Cardiac muscle cell (in vitro differentiated cells and primary cell): ENCODE measurements around the gene DDA1. TPM values are rescaled to one million over a fixed set of nuclear protein-coding genes. Genes with fewer than 3 reads are reported as not detected.
A peak's percentile ranks its signal among the peaks of the same experiment; 100 is the strongest.

Experiments
- DNase-seq, 2 donors: peaks; one replicate each; pipeline versions ENCODE4 v3.0.0 to v3.0.0-alpha.2; 2010 to 2017; ENCODE audit warnings: low read depth in 1 of 2, low spot score in 1 of 2
- H3K27ac ChIP-seq: fragments of 200-600 bp; sonication (generic); 2 replicates; pipeline ENCODE4 v1.5.1; 2016
- H3K27me3 ChIP-seq: fragments of 200-600 bp; sonication (generic); 2 replicates; pipeline ENCODE4 v1.6.0; 2016; ENCODE audit warnings: control low read depth
- H3K36me3 ChIP-seq: fragments of 200-600 bp; sonication (generic); 2 replicates; pipeline ENCODE4 v1.5.1; 2016; ENCODE audit warnings: control low read depth
- H3K4me1 ChIP-seq: fragments of 200-600 bp; sonication (generic); 2 replicates; pipeline ENCODE4 v1.8.1; 2017; ENCODE audit warnings: low read depth, mild to moderate bottlenecking, mixed run types
- H3K4me3 ChIP-seq: fragments of 200-600 bp; sonication (generic); 2 replicates; pipeline ENCODE4 v1.5.1; 2016; ENCODE audit warnings: mild to moderate bottlenecking
- H3K9me3 ChIP-seq: fragments of 200-600 bp; sonication (generic); 2 replicates; pipeline ENCODE4 v1.5.1; 2017; ENCODE audit warnings: low read depth, mild to moderate bottlenecking, control low read depth
- CTCF ChIP-seq: IDR thresholded peaks from 2 replicates; pipeline ENCODE4 v1.5.1; 2012; ENCODE audit warnings: low read depth, mild to moderate bottlenecking, low read length
- polyA plus RNA-seq: library from polyadenylated mRNA; unstranded; fragments of >200 nt; fragmentation: Nextera tagmentation; extraction: Ambion mirVana; gene quantifications from 2 replicates; pipeline ENCODE4 v1.2.1, GENCODE V29; 2016
- total RNA-seq: library from RNA; depleted of rRNA; stranded (reverse); fragments of >200 nt; gene quantifications from 2 replicates; pipeline ENCODE4 v1.2.3, GENCODE V29; 2016

Gene DDA1
- total and polyA plus RNA-seq, 2 experiments from 2014 or later = 45.4 to 53.3 TPM

- Histone ChIP-seq H3K36me3 (no peaks in the 10 kb centered on the region), H3K27ac (peak within 1 kb of the TSS; percentile 81), H3K4me1 (peaks cover 11% of the 10 kb centered on the region), H3K27me3 (no peaks in the 10 kb centered on the region), H3K9me3 (no peaks in the 10 kb centered on the region), H3K4me3 (peak within 1 kb of the TSS; percentile 47)
- peak; percentile 98 to 99 for DNase-seq
- TF ChIP-seq CTCF = peak; percentile 72
Observed at GRCh38 chr19:17305517-17306284, 3.7 kb upstream of the DDA1 start, which contains the start of gene MRPL34. MRPL34 (plus strand) TSS chr19:17305872; CDS start chr19:17305893, 21 bp downstream.

DNA sequence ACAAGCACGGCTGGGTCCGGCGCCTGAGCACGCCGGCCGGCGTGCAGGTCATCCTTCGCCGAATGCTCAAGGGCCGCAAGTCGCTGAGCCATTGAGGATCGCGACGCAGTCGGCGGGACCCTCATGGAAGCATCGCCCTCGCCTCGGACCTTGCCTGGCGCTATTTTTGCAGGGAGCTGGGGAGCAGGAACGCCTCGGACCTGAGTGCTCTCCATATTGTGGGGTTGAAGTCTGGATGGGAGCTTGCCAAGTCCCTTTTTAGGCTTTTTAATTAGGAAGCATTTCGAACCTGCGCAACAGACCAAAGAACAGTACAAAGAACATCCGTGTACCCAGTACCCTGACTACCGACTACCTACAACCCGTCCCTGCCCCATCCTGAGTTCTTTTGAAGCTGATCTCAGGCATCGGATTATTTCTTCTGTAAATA lies 3.1 kb upstream of the DDA1 start:
- DNase-seq = peak in 1 of 2 donors; percentile 52
- no peaks in the 10 kb centered on the region for H3K9me3 ChIP-seq
- no peaks in the 10 kb centered on the region for H3K36me3 ChIP-seq
- H3K4me3 ChIP-seq = peak overlapping the region; percentile 47
- no peak for TF ChIP-seq CTCF
- no peaks in the 10 kb centered on the region for H3K27me3 ChIP-seq
- peak overlapping the region; percentile 81 for H3K27ac ChIP-seq
- H3K4me1 ChIP-seq = peaks cover 11% of the 10 kb centered on the region

DNA sequence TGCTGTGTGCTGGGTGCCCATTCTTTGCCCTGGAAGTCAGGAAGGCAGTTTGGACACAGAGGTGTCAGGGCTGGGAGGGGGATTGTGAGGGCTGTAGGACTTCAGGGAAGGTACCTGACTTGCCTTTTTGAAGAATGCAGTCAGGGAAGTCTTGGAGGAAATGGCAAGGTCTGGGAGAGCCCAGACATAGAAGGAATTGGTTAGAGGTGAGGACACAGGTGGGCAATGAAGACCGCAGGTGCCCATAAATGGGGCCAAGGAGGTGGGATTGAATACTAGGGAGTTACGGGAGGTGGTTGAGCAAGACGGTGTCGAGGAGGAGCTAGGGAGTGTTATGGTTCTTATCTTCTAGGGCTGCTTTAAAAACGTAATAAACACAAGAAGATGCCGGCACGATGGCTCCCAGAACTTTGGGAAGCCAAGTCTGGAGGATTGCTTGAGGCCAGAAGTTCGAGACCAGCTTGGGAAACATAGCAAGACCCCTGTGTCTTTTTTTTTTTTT lies 1.4 kb upstream of the DDA1 start:
- H3K36me3 ChIP-seq = no peaks in the 10 kb centered on the region
- no peaks in the 10 kb centered on the region for H3K9me3 ChIP-seq
- peaks cover 5% of the 10 kb centered on the region for H3K4me1 ChIP-seq
- no peak for TF ChIP-seq CTCF
- H3K27ac ChIP-seq = no peak overlapping the region
- DNase-seq = no peak
- H3K27me3 ChIP-seq = no peaks in the 10 kb centered on the region
- H3K4me3 ChIP-seq = no peak overlapping the region

- Histone ChIP-seq H3K4me1 (peaks cover 5% of the 10 kb centered on the region), H3K27me3 (no peaks in the 10 kb centered on the region), H3K36me3 (peaks cover 9% of the 10 kb centered on the region), H3K4me3 (peak overlapping the region; percentile 55), H3K27ac (peak overlapping the region; percentile 25), H3K9me3 (no peaks in the 10 kb centered on the region)
- no peak for TF ChIP-seq CTCF
- DNase-seq = no peak
Observed at GRCh38 chr19:17309965-17310461, 650 bp downstream of the DDA1 start.

DNA sequence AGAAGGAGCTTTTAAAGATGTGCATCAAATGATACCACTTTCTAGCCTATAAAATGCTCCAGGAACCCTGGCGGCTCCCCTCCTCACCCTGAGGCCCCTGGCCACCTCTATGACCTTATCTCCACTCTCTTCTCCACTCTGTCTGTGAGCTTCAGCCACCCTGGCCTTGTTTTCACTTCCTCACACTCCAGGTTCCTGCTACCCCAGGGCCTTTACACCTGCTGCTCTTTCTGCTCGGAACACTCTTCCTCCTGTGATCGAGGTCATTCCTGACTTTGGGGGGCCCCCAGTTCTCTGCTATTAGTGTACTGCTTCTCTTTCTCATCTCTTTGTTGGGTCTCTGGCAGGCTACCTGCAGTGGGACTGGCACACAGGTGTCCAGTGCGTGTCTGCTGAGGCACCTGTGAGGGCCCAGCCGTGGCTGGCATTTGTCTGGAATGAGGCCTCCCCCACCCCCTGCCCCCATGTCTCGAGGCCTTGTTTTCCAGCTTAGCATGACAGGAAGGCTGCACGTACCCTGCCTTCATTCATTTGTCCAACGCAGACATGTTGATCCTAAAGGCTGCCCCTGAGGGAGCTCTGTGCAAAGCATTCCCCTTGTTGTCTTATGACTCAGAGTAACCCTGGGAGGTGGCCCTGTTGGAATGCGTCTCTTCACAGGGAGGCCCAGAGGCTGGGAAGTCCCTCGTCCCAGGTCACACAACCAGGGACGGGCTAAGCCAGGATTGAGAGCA lies 2.3 kb downstream of the DDA1 start:
- Histone ChIP-seq H3K36me3 (peaks cover 9% of the 10 kb centered on the region), H3K4me1 (peaks cover 5% of the 10 kb centered on the region), H3K27me3 (no peaks in the 10 kb centered on the region), H3K27ac (no peak overlapping the region), H3K9me3 (no peaks in the 10 kb centered on the region), H3K4me3 (no peak overlapping the region)
- no peak for TF ChIP-seq CTCF
- DNase-seq = peak in 1 of 2 donors; percentile 42
